ENCODE data around the gene CYP46A1.

Gene CYP46A1

DNA sequence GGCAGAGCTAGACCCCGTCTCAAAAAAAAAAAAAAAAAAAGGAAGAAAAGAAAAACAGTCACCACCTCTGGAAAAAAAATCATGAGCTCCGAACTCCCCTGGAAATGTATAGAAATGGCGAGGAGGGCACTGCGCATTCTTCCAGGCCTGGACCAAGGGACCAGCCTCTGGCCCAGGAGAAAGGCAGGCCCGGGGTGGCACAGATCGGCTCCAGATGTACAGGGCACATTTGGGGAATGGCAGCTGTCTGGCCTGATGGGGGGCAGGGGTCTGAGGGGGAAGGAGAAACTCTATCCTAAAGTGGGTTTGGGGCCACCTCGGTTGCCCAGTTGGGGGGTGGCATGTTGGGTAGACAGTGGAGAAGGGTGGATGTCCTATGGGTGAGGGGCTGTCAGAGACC lies 63.1 kb downstream of the CYP46A1 start:
- H3K4me3 ChIP-seq (ENCODE audit: low read depth, low read length) = no peak overlapping the region

DNA sequence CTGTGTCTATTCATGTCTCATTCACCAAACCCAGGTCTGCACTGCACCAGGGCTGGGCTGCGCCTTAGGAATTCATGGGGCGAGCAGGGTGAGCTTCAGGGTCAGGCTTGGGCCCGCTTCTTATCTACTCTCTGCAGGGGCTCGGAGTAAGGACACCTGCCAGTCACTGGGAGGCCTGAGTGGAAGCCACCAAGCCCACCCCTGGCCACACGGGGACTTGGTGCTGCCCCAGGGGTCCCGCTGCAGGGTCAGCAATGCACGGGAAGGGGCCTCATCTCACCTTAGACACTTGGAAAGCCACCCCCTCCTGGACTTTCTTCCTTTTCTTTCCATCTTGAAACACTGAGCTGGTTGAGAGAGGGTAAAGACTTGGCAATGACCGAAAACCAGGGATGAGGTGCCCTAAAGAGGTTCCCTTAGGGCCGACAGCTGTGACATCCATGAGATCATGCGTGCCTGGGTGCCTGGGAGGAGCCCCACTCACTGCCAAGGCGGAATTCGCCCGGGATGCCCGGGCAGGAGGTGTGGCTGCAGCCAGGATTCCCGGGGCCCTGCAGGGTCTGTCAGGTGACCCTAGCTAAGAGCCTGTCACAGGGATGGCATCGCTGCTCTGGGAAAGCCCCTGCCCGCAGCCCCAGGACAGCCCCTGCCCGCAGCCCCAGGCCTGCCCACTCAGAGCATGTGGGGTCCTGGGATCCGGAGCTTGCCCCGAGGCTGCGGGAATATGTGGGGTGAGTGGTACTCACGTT lies 63.7 kb downstream of the CYP46A1 start:
- no peak overlapping the region for H3K4me3 ChIP-seq (ENCODE audit: low read depth, low read length)
- DNase-seq (ENCODE audit: low read depth) = no peak
- TF ChIP-seq, protein P1, sequence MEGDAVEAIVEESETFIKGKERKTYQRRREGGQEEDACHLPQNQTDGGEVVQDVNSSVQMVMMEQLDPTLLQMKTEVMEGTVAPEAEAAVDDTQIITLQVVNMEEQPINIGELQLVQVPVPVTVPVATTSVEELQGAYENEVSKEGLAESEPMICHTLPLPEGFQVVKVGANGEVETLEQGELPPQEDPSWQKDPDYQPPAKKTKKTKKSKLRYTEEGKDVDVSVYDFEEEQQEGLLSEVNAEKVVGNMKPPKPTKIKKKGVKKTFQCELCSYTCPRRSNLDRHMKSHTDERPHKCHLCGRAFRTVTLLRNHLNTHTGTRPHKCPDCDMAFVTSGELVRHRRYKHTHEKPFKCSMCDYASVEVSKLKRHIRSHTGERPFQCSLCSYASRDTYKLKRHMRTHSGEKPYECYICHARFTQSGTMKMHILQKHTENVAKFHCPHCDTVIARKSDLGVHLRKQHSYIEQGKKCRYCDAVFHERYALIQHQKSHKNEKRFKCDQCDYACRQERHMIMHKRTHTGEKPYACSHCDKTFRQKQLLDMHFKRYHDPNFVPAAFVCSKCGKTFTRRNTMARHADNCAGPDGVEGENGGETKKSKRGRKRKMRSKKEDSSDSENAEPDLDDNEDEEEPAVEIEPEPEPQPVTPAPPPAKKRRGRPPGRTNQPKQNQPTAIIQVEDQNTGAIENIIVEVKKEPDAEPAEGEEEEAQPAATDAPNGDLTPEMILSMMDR (IDR thresholded peaks at IDR 0.05; ENCODE audit: low read depth, low read length, missing control alignments) = no peak

More for the DNA sequence above, 63.1 kb downstream of the CYP46A1 start:
- TF ChIP-seq, protein P1 (IDR thresholded peaks at IDR 0.05; ENCODE audit: low read depth, low read length, missing control alignments) = no peak
- no peak for DNase-seq (ENCODE audit: low read depth)

DNA sequence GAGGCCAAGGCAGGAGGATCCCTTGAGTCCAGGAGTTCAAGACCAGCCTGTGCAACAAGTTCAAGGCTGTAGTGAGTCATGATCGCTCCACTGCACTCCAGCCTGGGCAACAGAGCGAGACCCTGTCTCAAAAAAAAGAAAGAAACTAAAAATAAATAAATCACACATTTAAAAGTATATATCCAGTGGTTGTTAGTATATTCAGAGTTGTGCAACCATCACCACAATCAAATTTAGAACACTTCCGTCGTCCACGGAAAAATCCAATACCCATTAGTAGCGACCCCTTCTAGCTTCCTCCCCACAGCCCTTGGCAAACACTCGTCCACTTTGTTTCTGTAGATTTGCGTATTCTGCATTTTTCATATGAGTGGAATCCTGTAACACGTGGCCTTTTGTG lies 64.4 kb downstream of the CYP46A1 start:
- H3K4me3 ChIP-seq (ENCODE audit: low read depth, low read length) = no peak overlapping the region
- TF ChIP-seq, protein P1 (IDR thresholded peaks at IDR 0.05; ENCODE audit: low read depth, low read length, missing control alignments) = no peak
- DNase-seq (ENCODE audit: low read depth) = no peak

DNA sequence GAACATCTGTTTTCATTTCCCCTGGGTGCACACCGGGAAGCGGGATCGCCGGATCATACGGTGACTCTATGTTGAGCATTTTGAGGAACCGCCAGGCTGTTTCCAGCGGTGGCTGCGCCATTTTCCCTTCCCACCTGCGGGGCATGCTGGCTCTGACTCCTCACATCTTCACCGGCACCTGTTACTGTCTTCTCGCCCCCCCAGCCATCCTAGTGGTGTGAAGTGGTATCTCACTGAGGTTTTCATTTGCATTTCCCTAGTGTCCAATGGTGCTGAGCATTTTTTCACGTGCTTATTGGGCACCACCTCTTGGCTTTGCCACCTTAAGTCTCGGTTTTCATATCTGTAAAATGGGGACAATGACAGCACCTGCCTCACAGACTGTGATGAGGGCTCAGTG lies 65.0 kb downstream of the CYP46A1 start:
- DNase-seq (ENCODE audit: low read depth) = no peak
- TF ChIP-seq, protein P1 (IDR thresholded peaks at IDR 0.05; ENCODE audit: low read depth, low read length, missing control alignments) = peak; percentile 34
- no peak overlapping the region for H3K4me3 ChIP-seq (ENCODE audit: low read depth, low read length)

DNA sequence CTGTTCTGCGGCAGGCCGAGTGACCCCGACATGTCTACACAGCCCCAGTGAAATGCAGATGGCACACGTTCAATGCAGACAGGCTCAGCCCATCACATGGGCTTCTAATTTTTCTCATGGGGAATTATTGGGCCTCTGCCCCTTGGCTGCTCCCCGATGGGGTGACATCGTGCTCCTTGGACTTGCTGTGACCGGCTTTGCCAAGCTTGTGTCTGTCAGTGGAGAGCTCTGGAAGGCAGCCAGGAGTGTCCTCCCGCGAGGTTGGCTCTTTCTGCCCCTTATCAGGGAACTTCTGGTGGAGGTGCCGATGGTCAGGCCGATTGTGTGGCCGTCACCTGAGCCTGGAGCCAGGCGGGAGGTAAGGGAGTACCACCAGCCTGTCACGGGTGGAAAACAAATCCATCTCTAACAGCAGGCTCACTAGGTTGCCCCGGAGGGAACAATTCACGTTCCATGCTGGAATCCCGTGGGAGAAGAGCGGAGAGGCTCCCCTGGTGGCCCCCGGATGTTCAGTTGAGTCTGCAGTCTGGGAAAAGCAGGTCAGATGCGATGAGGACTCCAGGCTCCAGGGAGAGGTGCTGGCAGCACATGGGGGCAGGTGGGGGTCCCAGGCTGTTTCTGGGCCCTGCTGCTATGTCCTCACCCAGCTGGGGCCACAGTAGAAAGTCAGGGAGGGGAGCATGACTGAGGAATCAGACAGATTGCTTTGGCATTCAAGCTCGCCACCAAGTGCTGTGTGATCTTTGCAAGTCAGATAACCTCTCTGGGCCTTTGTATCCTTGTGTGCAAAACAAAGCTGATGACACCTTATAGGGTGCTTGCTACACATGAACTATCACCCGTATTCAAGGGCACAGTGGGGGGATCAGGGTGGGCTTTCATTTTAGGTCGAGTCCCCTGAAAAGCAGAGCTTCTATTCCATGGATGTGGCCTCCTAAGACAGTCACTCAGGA lies 65.9 kb downstream of the CYP46A1 start:
- no peak overlapping the region for H3K4me3 ChIP-seq (ENCODE audit: low read depth, low read length)
- no peak for DNase-seq (ENCODE audit: low read depth)
- TF ChIP-seq, protein P1 (IDR thresholded peaks at IDR 0.05; ENCODE audit: low read depth, low read length, missing control alignments) = no peak

DNA sequence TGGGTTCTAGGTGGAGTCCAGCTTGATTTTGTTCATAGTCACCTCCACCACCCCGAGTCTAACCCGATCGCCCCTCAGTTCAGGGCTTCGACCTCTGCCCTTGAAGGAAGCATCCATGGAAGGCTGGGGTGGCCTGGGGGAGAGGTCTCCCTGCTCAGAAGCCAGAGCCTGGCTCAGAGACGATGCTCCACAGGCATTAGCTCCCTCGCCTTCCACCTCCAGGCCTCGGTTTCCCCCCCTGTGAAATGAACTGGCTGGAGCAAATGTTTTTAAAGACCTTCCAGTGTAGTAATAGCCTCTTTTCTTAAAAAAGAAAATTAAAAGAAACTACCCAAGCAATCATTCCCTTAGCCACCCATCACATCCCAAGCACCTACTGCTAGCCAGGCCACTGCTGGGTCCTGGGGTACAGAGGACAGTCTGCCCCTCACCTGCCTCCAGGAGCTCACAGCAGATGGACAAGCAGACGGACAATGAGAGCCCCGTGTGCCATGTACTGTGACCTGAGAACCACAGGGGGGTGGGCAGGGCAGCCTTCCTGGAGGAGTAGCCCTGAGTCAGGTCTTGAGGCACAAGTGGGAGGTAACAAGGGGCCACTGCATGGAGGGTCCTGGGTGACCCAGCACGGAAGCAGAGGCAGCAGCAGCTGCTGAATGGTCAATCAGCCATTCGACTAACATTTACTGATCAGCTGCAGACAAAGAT lies 66.8 kb downstream of the CYP46A1 start:
- no peak for DNase-seq (ENCODE audit: low read depth)
- no peak overlapping the region for H3K4me3 ChIP-seq (ENCODE audit: low read depth, low read length)
- TF ChIP-seq, protein P1 (IDR thresholded peaks at IDR 0.05; ENCODE audit: low read depth, low read length, missing control alignments) = no peak

Data from GM12864 (cell line).